Upper lobe of right lung (tissue), 1 donor: ENCODE results near the gene VWF. TPM values are rescaled to one million over a fixed set of nuclear protein-coding genes. Genes with fewer than 3 reads are reported as not detected.

ENCODE experiments used
- ATAC-seq: fragments of 200-7000 bp; cut with Tn5 transposase; one replicate; pipeline ENCODE4 v1.9.1; 2020; ENCODE audit warnings: mild to moderate bottlenecking, moderate library complexity
- DNase-seq: peaks from one replicate; pipeline ENCODE4 v3.0.0-alpha.2; 2020
- H3K27ac ChIP-seq: fragments of 200-600 bp; one replicate; pipeline ENCODE4 v1.8.0; 2022
- H3K27me3 ChIP-seq: fragments of 200-600 bp; one replicate; pipeline ENCODE4 v1.8.0; 2022; ENCODE audit warnings: mild to moderate bottlenecking
- H3K36me3 ChIP-seq: fragments of 200-600 bp; one replicate; pipeline ENCODE4 v1.8.0; 2022
- H3K4me1 ChIP-seq: fragments of 200-600 bp; one replicate; pipeline ENCODE4 v1.8.0; 2022
- H3K4me3 ChIP-seq: fragments of 200-600 bp; one replicate; pipeline ENCODE4 v1.8.0; 2022; ENCODE audit warnings: mild to moderate bottlenecking
- H3K9me3 ChIP-seq: fragments of 200-600 bp; one replicate; pipeline ENCODE4 v1.8.0; 2022
- intact Hi-C: fragments of 100-400 bp; cut with DNase I; formaldehyde crosslinking; loops from one replicate; pipeline ENCODE4 v1.11.0; 2022
- long read RNA-seq: library from polyadenylated mRNA; unstranded; transcript quantifications from one replicate; pipeline ENCODE4 v2.0.0, GENCODE V29; 2021
- total RNA-seq: library from RNA; stranded (reverse); fragmentation: NEBNext Ultra II Directional; extraction: Animal tissue kit (Norgen Biotek cat#: 25700); gene quantifications from one replicate; pipeline ENCODE4 v1.2.1, GENCODE V29; 2021
- TF ChIP-seq, protein P1 (sequence below): fragments of 200-600 bp; IDR thresholded peaks from one replicate; pipeline ENCODE4 v1.8.0; 2022; ENCODE audit warnings: antibody characterized with exemption
- donor health status: DM: no; HTN: yes; CAD: no; lungs with severe emphysema.

VWF gene
- 729 TPM for total RNA-seq
- long read RNA-seq, full-length matches to known transcripts: 21 of 784 reads
- long read RNA-seq, partial matches to known transcripts: 703 of 784 reads
- long read RNA-seq, other reads (novel, unspliced or antisense): 60 of 784 reads

DNA sequence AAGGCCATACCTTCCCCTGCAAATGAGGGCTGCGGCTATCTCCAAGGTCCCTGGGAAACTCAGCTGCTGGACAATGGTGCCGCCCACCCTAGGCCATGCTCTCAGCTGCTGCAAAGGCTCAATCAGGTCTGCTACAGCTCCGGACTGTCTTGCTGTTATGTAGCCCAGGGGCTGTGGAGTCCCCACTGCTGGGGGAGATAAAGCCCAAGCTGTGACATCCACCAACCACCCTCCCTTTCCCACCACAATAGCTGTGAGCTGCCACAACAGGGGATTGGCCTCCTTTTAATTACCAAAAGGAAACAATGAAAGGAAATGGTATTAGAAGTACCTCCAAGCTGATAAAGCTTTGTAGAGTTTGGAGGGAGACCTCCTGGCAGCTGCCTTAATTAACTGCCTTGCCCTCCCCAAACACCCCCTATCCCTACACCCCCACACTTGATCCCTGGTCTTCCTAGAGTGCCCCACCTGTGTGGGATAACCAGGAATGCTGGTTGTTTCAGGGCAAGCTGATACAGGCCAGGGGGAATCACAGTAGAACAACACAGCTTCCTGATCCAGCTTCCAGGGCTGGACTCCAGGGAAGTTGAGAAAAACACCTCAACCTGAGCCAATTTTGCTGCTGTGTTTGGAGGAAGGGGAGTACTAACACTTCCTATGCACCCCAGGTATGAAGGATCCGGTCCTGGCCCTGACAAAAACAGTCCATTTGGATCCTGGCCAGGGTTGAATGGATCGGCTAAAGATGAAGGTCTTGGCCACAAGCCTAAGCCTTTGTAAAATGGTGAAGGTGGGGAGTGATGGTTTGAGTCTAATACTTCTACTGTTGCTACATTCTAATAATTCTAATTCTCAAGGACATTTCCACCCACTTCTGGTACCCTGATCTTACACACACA lies at the start of gene VWF:
Gene VWF, minus strand, starts transcription at position 260 of the 899 bp plus-strand sequence. CDS start 1,474 bp downstream, outside the sequence.
- TF ChIP-seq, protein P1, sequence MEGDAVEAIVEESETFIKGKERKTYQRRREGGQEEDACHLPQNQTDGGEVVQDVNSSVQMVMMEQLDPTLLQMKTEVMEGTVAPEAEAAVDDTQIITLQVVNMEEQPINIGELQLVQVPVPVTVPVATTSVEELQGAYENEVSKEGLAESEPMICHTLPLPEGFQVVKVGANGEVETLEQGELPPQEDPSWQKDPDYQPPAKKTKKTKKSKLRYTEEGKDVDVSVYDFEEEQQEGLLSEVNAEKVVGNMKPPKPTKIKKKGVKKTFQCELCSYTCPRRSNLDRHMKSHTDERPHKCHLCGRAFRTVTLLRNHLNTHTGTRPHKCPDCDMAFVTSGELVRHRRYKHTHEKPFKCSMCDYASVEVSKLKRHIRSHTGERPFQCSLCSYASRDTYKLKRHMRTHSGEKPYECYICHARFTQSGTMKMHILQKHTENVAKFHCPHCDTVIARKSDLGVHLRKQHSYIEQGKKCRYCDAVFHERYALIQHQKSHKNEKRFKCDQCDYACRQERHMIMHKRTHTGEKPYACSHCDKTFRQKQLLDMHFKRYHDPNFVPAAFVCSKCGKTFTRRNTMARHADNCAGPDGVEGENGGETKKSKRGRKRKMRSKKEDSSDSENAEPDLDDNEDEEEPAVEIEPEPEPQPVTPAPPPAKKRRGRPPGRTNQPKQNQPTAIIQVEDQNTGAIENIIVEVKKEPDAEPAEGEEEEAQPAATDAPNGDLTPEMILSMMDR: no peak
- H3K4me3 ChIP-seq: peak within 1 kb of the TSS; percentile 43
- intact Hi-C loops: loop anchor here (10.0 kb wide), 1 partner anchor 60 kb away; no protein-coding TSS in a partner anchor
- H3K9me3 ChIP-seq: no peaks in the 10 kb centered on the region
- DNase-seq (no peak), ATAC-seq (peak; percentile 54)
- H3K4me1 ChIP-seq: no peaks in the 10 kb centered on the region
- peak within 1 kb of the TSS; percentile 80 for H3K27ac ChIP-seq
- no peaks in the 10 kb centered on the region for H3K36me3 ChIP-seq
- no peaks in the 10 kb centered on the region for H3K27me3 ChIP-seq

GRCh38 chr12:6172862-6173261 lies 48.4 kb upstream of the VWF start:
- Histone ChIP-seq H3K4me1 (peaks cover 8% of the 10 kb centered on the region), H3K4me3 (no peak overlapping the region), H3K9me3 (no peaks in the 10 kb centered on the region), H3K27me3 (no peaks in the 10 kb centered on the region), H3K36me3 (no peaks in the 10 kb centered on the region), H3K27ac (no peak overlapping the region)
- TF ChIP-seq, protein P1: no peak
- intact Hi-C loops: no loop called here
- ATAC-seq (no peak), DNase-seq (no peak)

GRCh38 chr12:6172086-6172485 lies 47.6 kb upstream of the VWF start:
- H3K27me3 ChIP-seq: no peaks in the 10 kb centered on the region
- no peak overlapping the region for H3K4me3 ChIP-seq
- no peaks in the 10 kb centered on the region for H3K36me3 ChIP-seq
- H3K9me3 ChIP-seq: no peaks in the 10 kb centered on the region
- ATAC-seq (no peak), DNase-seq (peak; percentile 40)
- H3K27ac ChIP-seq: peak overlapping the region; percentile 51
- peaks cover 16% of the 10 kb centered on the region for H3K4me1 ChIP-seq
- TF ChIP-seq, protein P1: no peak
- intact Hi-C loops: no loop called here

DNA sequence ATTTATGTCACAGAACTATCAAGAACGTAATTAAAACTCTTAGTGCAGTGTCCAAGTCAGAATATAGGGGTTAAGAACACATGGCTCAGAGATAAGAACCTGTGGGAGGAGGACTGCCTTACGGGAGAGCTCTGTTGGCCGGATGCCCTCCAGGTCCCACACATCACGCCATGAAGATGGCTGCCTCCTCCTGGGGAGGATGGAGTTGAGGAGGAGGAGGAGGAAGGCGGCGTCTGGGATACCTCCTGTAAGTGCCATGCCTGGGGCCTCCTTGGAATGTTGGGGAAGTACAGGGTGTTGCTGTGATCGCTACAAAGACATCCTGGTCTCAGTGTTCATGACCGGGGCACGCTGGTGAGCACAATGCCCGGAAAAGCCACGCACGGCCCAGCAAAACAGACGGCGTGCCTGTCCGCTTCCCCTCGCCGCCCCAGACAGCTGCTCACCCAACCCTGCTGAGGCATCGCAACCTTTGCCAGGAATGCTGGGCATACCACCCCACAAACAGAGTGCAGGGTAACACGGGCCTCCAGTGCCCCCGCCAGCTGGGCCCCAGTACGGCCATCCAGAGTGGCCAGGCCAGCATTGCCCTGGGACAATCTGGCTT lies 47.0 kb upstream of the VWF start:
- Histone ChIP-seq H3K4me3 (no peak overlapping the region), H3K36me3 (no peaks in the 10 kb centered on the region), H3K27me3 (no peaks in the 10 kb centered on the region), H3K4me1 (peaks cover 20% of the 10 kb centered on the region), H3K27ac (peak overlapping the region; percentile 51), H3K9me3 (no peaks in the 10 kb centered on the region)
- intact Hi-C loops: no loop called here
- TF ChIP-seq, protein P1: peak; percentile 28
- peak; percentile 68 for DNase-seq
- ATAC-seq: peak; percentile 57

DNA sequence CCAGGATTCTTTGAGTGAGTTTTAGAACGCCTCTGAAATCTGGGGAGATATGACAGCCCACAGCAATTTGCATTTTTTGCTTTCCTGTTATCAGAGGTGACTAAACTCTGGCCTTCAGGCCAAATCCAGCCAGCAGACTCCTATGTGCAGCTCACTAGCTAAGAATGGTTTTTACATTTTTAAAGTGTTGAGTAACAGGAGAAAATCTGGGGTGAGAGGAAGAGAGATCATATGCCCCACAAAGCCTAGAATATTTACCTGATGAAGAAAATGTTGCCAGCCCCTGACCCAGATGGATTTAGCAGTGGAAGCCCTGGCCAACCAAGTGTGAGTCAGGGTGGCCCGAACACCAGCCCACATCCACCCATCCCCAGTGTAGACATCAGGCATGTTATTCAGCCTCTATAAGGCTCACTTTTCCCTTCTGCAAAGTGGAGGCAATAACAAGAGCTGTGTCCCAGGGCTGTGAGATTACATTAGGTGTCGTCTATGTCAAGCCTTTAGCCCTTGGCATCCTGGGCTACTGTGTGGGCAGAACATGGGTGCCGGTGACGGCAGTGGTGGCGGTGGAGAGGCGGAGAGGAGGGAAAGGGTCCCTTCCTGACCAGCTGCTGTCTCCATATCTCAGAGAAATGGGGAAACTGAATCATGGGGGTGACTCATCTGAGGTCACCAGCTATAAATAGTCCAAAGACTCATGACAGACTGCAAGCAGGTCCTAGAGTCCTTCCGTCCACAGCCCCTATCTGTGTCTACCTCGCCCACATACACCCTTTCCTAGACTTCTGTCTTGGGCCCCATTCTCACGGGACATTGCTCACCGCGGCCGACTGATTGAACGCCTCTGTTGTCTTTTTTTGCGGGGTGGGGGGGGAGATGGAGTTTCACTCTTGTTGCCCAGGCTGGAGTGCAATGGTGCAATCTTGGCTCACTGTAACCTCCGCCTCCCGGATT lies 43.1 kb upstream of the VWF start:
- Histone ChIP-seq H3K9me3 (no peaks in the 10 kb centered on the region), H3K27me3 (no peaks in the 10 kb centered on the region), H3K36me3 (no peaks in the 10 kb centered on the region), H3K4me3 (no peak overlapping the region), H3K27ac (peak overlapping the region; percentile 81), H3K4me1 (peaks cover 20% of the 10 kb centered on the region)
- DNase-seq (peak; percentile 88), ATAC-seq (peak; percentile 89)
- TF ChIP-seq, protein P1: no peak
- intact Hi-C loops: no loop called here
